HG03460 (cell line): Measurements from ENCODE around the gene MYMK.

Experiments
- ATAC-seq: cut with Tn5 transposase; IDR thresholded peaks from one replicate; pipeline ENCODE4 v1.9.1; 2021; ENCODE audit not compliant: unreplicated experiment

Gene MYMK

GRCh38 chr9:133536080-133536479 lies 11.3 kb upstream of the MYMK start:
- ATAC-seq = no peak

GRCh38 chr9:133535306-133535877 lies 10.6 kb upstream of the MYMK start:
- ATAC-seq = no peak

- ATAC-seq = no peak
Observed at GRCh38 chr9:133534346-133535291, 9.9 kb upstream of the MYMK start, which contains the start of gene ADAMTSL2. Gene ADAMTSL2 (plus strand): TSS chr9:133534704. CDS start chr9:133536713, 2,009 bp downstream.

GRCh38 chr9:133533857-133534256 lies 9.1 kb upstream of the MYMK start:
- ATAC-seq = no peak

- ATAC-seq = no peak
Observed at GRCh38 chr9:133532937-133533668, 8.3 kb upstream of the MYMK start.

GRCh38 chr9:133531293-133531692 lies 6.5 kb upstream of the MYMK start:
- no peak for ATAC-seq

- ATAC-seq = no peak
Observed at GRCh38 chr9:133529874-133530273, 5.1 kb upstream of the MYMK start.

- ATAC-seq = no peak
Observed at GRCh38 chr9:133529457-133529856, 4.7 kb upstream of the MYMK start.

GRCh38 chr9:133528876-133529241 lies 4.1 kb upstream of the MYMK start:
- ATAC-seq = no peak

GRCh38 chr9:133528001-133528875 lies 3.5 kb upstream of the MYMK start:
- no peak for ATAC-seq

GRCh38 chr9:133527444-133527920 lies 2.7 kb upstream of the MYMK start:
- no peak for ATAC-seq

- ATAC-seq = no peak
Observed at GRCh38 chr9:133526721-133527321, 2.1 kb upstream of the MYMK start.

- no peak for ATAC-seq
Observed at GRCh38 chr9:133525677-133526076, 918 bp upstream of the MYMK start.

GRCh38 chr9:133524146-133524545 lies 613 bp downstream of the MYMK start:
- no peak for ATAC-seq

GRCh38 chr9:133523106-133523505 lies 1.7 kb downstream of the MYMK start:
- no peak for ATAC-seq

GRCh38 chr9:133522073-133522910 lies 2.5 kb downstream of the MYMK start:
- no peak for ATAC-seq

- no peak for ATAC-seq
Observed at GRCh38 chr9:133521122-133522072, 3.4 kb downstream of the MYMK start.
